IMR-90 (cell line): ENCODE results near the gene ATP8B4.

Experiments used
- CHD1 ChIP-seq: IDR thresholded peaks from 2 replicates; pipeline ENCODE4 v1.6.1; 2012; ENCODE audit warnings: low read depth, low read length, improper control_type of control experiment
- CTCF ChIP-seq: conservative IDR thresholded peaks from 2 replicates; pipeline ENCODE4 v1.5.1; 2012; ENCODE audit warnings: mild to moderate bottlenecking, low read depth, low read length, improper control_type of control experiment

GRCh38 chr15:49883121-49883520 lies 235.9 kb downstream of the ATP8B4 start:
- TF ChIP-seq CTCF (no peak), CHD1 (no peak)
